Measurements from ENCODE around the gene NMNAT2.
"Not testable (repeated sequence)": the region's sequence is repeated elsewhere in the genome, so short reads cannot be mapped to it uniquely, and the experiment has no call there.

NMNAT2 gene

DNA sequence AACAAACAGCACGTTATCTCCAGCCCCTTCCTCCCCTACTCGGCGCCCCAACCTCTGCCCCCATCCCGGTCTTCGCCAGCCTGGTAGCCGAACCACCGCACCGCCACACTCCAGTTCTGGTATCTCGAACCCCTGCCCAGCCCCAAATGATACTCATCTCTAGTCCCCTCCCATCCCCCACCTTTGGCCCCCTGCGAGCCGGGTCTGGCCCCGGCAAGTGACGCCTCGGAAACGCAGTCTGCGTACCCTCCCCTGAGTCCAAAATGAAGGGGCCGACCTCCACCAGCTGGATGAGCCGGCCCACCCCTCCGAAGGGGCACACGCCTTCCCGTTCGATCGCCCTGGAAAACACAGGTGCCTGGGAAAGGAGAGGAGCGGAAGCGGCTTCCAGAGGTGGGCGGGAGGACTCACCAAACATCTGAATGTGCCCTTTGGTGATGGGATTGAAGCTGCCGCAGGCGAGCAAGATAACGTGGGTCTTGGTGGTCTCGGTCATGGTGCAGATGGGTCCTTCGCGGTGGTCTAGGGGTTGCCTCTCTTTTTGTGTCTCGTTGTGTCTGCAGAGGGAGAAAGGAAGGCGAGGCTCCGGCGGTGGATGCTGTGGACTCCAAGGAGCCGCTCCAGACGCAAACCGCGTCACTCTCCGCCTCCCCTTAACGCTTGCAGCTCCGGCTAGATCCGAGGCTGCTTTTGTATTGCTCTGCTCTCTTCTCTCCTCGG, at the start of gene NMNAT2:
NMNAT2 (minus strand) TSS at position 609 of the 720 bp plus-strand sequence; CDS start at position 496, 113 bp downstream.
- DNase-seq: peak; percentile 47

GRCh38 chr1:183467687-183468086, 49.5 kb upstream of the NMNAT2 start:
- no peak for DNase-seq

GRCh38 chr1:183466781-183467180, 48.6 kb upstream of the NMNAT2 start:
- DNase-seq: no peak

DNA sequence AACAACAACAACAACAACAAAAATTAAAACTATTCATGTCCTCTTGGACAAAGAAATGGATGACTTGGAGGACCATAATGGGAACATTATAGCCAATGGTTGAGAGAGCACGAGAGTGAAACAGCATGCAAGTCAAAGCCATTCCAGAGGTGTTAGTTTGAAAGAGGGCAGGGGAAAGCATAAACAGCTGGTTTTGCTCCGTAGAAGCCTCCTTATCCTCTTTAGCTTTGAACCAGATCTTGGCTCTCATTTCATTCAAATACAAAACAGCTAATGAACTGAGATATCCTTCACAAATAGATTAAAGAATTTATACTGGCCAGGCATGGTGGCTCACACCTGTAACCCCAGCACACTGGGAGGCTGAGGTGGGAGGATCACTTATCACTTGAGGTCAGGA, 45.4 kb upstream of the NMNAT2 start:
- DNase-seq: no peak

GRCh38 chr1:183461350-183461749, 43.2 kb upstream of the NMNAT2 start:
- no peak for DNase-seq

GRCh38 chr1:183460596-183460995, 42.4 kb upstream of the NMNAT2 start:
- no peak for DNase-seq

DNA sequence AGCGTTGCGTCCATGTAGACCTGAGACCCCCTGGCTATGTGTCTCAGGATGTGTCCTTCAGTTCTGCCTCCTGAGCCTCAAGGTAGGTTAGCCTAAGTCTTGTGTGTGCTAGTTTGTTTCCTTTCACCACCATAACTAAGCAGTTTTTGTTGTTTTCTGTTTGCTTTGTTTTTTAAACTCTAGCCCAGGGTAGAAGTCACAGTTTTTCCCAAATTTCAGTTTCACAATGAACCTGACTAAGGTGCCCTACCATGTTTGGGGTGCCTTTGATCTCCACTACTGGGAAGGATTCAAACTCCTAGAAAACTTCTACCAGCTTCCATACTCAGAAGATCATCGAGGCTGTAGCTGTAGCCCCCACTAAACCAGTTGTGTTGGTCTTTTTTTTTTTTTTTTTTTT, 39.3 kb upstream of the NMNAT2 start:
- no peak for DNase-seq

- no peak for DNase-seq
Observed at GRCh38 chr1:183456826-183457225, 38.6 kb upstream of the NMNAT2 start.

- no peak for DNase-seq
Observed at GRCh38 chr1:183454377-183454776, 36.2 kb upstream of the NMNAT2 start.

GRCh38 chr1:183450093-183450492, 31.9 kb upstream of the NMNAT2 start:
- DNase-seq: no peak

DNA sequence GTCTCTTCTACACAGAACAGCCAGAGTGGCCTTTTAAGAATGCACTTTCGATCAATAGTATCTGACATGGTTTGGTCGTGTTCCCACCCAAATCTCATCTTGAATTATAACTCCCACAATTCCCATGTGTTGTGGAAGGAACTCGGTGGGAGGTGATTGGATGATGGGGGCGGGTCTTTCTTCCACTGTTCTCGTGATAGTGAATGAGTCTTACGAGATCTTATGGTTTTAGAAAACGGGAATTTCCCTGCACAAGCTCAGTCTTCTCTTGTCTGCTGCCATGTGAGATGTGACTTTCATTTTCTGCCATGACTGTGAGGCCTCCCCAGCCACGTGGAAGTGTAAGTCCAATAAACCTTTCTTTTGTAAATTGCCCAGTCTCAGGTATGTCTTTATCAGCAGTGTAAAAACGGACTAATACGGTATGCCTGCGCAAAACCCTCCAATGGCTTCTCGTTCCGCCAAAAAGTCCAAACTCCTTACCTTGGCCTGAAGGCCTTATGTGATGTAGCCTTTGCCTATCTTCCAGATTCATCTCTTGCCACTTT, 31.1 kb upstream of the NMNAT2 start:
- no peak for DNase-seq

DNA sequence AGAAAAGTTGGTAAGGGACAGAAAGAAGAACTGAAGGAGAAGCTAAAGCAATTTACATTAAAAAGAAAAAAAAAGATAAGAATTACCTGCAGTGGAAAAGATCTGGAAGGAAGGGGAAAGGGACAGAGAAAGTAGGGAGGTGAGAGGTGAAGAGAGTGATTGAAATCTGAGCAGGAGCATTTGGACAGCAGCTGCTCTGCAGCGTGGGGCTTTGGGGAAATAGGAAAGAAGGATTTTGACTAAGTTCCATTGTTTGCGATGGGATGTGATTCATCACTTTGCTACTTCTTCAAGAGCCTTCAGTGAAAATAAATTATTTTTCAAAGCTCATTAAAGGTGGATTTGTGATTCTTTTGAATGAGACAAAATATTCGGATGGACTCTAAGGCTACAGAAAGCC, 26.1 kb upstream of the NMNAT2 start:
- no peak for DNase-seq

DNA sequence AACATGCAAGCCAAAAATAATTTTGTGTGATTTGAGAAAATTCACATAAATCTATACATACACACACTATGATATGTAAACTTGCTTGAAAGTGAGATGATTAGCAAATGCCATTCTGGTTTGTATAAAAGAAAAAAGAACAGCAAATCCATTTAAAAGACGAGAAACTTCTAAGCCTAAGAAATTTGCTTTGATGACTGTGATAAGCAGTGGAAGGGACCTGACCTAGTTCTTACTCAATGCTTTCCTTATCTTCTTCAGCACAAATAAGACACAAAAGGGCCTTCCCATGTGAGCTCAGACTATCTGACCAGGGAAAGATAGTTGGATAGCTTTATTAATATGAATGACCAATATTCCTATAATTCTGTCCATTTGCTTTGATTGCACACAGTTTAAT, 25.3 kb upstream of the NMNAT2 start:
- DNase-seq: no peak

DNA sequence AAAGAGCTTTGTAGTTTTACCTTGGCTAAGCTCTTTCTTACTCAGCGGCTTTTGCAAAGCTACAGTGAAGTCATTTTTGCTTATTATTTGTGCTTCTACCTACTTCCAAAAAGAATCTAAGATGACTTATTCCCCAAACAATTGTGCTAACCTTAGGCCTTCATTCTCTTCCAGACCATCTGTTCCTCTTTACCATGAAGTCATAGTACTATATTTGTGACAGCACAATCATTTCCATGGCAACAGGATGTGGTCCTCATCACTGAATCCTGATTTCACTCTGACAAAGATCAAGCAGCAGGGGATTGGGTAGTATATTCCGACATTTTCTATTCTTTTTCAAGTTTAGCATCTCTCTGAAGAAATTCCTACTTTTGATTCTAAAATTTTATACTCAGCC, 24.8 kb upstream of the NMNAT2 start:
- peak; percentile 82 for DNase-seq

GRCh38 chr1:183438060-183438459, 19.9 kb upstream of the NMNAT2 start:
- DNase-seq: no peak

DNA sequence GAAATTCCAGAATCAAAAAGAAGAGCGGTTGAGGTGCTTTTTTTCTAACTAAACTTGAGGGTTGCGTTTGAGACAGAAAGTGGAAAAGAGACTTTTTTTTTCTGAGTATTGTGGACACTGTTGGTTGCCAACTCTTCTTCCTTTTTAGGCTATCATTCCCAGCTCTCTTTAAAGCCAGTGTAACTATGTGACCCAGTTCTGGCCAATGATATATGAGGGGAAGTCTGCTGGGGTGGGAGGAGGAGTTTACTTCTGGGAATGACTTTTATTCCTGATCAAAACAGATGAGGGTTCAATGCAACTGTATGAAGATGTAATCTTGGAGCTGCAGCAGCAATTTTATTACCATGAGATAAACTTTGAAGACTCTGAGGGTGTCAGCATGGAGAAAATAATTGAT, 17.3 kb upstream of the NMNAT2 start:
- no peak for DNase-seq

- no peak for DNase-seq
Observed at GRCh38 chr1:183433703-183434102, 15.5 kb upstream of the NMNAT2 start.

DNA sequence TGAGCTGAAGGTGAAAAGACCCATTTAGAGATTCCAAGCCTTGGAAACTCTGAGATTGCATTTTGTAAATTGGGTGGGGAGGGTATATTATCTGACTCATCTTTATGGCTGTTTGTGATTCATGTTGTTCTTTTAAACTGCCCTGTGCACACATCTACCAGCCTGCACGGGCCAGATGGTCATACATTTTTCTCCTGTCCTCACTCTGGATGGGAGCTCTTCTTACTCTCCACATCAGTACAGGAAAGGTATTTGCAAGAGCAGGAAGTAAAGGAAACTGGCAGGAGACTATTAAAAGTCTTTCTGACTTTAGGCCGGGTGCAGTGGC, 14.3 kb upstream of the NMNAT2 start:
- no peak for DNase-seq

- DNase-seq: no peak
Observed at GRCh38 chr1:183431840-183432547, 13.8 kb upstream of the NMNAT2 start.

DNA sequence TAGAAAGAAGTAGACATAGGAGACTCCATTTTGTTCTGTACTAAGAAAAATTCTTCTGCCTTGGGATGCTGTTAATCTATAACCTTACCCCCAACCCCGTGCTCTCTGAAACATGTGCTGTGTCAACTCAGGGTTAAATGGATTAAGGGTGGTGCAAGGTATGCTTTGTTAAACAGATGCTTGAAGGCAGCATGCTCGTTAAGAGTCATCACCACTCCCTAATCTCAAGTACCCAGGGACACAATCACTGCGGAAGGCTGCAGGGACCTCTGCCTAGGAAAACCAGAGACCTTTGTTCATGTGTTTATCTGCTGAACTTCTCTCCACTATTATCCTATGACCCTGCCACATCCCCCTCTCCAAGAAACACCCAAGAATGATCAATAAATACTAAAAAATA, 9.4 kb upstream of the NMNAT2 start:
- DNase-seq: not testable (repeated sequence)

DNA sequence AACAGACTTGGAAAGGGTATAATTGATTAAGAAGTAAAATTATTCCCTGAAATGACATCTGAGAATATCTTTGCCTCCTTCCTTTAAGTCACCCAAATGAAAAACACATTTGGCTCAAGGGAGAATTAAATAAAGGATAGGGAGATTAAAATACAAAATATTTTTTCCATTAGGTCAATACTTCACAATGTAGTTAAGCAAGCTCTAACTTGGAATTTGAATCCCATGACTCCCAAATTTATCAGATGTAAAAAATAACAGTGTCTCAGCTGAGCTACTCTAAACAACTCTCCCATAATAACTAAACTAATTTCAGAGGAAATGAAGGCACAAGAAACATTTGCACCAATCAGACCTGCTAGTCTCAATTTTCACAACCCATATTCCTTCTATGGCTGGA, 6.5 kb upstream of the NMNAT2 start:
- DNase-seq: no peak

GRCh38 chr1:183423541-183423940, 5.4 kb upstream of the NMNAT2 start:
- no peak for DNase-seq

DNA sequence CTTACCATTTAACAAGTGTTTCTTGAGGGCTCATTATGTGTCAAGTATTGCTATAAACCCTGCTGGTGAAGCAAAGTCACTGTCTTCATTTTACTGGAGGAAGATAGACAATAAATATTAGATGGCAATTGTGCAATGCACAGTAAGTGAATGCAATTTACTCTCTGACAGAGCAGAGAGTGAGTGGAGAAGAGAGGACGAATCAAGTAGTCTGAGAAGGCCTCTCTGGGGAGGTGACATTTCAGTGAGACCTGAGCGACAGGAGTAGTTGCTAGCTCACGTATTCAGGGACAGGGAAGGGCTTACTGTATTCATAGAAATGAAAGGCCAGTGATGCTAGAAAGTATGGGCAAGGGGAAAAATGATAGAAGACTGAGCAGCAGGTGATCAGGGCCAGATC, 1.2 kb upstream of the NMNAT2 start:
- no peak for DNase-seq

GRCh38 chr1:183418696-183419095, 516 bp upstream of the NMNAT2 start:
- DNase-seq: no peak

Data from NCI-H1694 treated with DMSO at 0.1 percent for 48 hours (cell line).